SHP77 treated with DMSO at 0.1 percent for 48 hours (cell line): ENCODE data around the gene USP1.

Experiments
- DNase-seq: peaks from one replicate; lab custom pipeline; 2025; lab: John Stamatoyannopoulos, UW

The USP1 gene

GRCh38 chr1:62436466-62437272, at the start of gene USP1:
USP1 (plus strand) TSS chr1:62437049; CDS start chr1:62439868, 2,819 bp downstream.
- DNase-seq: peak; percentile 99

GRCh38 chr1:62389531-62389930, 47.3 kb upstream of the USP1 start:
- DNase-seq: no peak

- no peak for DNase-seq
Measured at GRCh38 chr1:62390071-62390470, 46.8 kb upstream of the USP1 start.

GRCh38 chr1:62391369-62391971, 45.4 kb upstream of the USP1 start:
- DNase-seq: no peak

GRCh38 chr1:62392951-62393350, 43.9 kb upstream of the USP1 start:
- DNase-seq: no peak

GRCh38 chr1:62394646-62395045, 42.2 kb upstream of the USP1 start:
- no peak for DNase-seq

GRCh38 chr1:62395291-62395690, 41.6 kb upstream of the USP1 start:
- no peak for DNase-seq

- DNase-seq: no peak
Measured at GRCh38 chr1:62396871-62397270, 40.0 kb upstream of the USP1 start.

- DNase-seq: no peak
Measured at GRCh38 chr1:62397301-62397700, 39.5 kb upstream of the USP1 start.

- no peak for DNase-seq
Measured at GRCh38 chr1:62398377-62398776, 38.5 kb upstream of the USP1 start.

GRCh38 chr1:62401034-62401760, 35.7 kb upstream of the USP1 start:
- DNase-seq: no peak

- DNase-seq: no peak
Measured at GRCh38 chr1:62405247-62405646, 31.6 kb upstream of the USP1 start.

- DNase-seq: no peak
Measured at GRCh38 chr1:62406576-62406975, 30.3 kb upstream of the USP1 start.

GRCh38 chr1:62407398-62408009, 29.3 kb upstream of the USP1 start:
- DNase-seq: no peak

- no peak for DNase-seq
Measured at GRCh38 chr1:62415687-62416086, 21.2 kb upstream of the USP1 start.

- no peak for DNase-seq
Measured at GRCh38 chr1:62417351-62417999, 19.4 kb upstream of the USP1 start.

- no peak for DNase-seq
Measured at GRCh38 chr1:62420214-62420613, 16.6 kb upstream of the USP1 start.

- no peak for DNase-seq
Measured at GRCh38 chr1:62423580-62424242, 13.1 kb upstream of the USP1 start.

GRCh38 chr1:62424411-62424810, 12.4 kb upstream of the USP1 start:
- no peak for DNase-seq

GRCh38 chr1:62425041-62425440, 11.8 kb upstream of the USP1 start:
- DNase-seq: no peak

GRCh38 chr1:62426237-62426636, 10.6 kb upstream of the USP1 start:
- no peak for DNase-seq

- no peak for DNase-seq
Measured at GRCh38 chr1:62426794-62427193, 10.1 kb upstream of the USP1 start.
